ENCODE data around the gene VPS8. TPM values are rescaled to one million over a fixed set of nuclear protein-coding genes. Genes with fewer than 3 reads are reported as not detected.

VPS8 gene
- total and polyA plus RNA-seq, 2 donors (not counting 1 experiment from before 2014, with no cell fraction given), result 24.9 to 99.4 TPM

DNA sequence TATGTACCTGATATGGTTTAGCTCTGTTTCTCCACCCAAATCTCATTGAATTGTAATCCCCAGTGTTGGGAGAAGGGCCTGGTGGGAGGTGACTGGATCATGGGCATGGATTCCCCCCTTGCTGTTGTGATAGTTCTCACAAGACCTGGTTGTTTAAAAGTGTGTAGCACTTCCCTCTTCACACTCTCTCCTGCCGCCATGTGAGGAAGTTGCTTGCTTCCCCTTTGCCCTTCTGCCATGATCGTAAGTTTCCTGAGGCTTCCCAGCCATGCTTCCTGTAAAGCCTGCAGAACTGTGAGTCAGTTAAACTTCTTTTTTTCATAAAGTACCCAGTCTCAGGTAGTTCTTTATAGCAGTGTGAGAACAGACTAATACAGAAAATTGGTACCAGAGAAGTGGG lies 247.8 kb downstream of the VPS8 start:
- H3K4me1 ChIP-seq (ENCODE audit: control insufficient read depth, extremely low read depth, insufficient read depth, low read length), result no peaks in the 10 kb centered on the region
- H4K20me1 ChIP-seq (ENCODE audit: control insufficient read depth, extremely low read depth, insufficient read depth, low read length), result no peaks in the 10 kb centered on the region
- H3K27me3 ChIP-seq (ENCODE audit: control insufficient read depth, insufficient read depth, low read length), result no peaks in the 10 kb centered on the region
- H3K9ac ChIP-seq (ENCODE audit: insufficient read depth, low read length), result no peak overlapping the region
- H3K4me2 ChIP-seq (ENCODE audit: extremely low read depth, insufficient read depth, low read length), result no peak overlapping the region
- no peak overlapping the region for H3K27ac ChIP-seq (ENCODE audit: insufficient read depth, low read length)
- no peak overlapping the region for H3K4me3 ChIP-seq (replicated peaks in 1 of 4; ENCODE audit: control extremely low read depth in 1 of 4, insufficient read depth in 1 of 4, low read depth in 3 of 4, low read length in 4 of 4)
- H3K9me3 ChIP-seq (ENCODE audit: control insufficient read depth, insufficient read depth, low read depth, low read length), result no peaks in the 10 kb centered on the region
- no peak for DNase-seq (ENCODE audit: low read depth in 2 of 2)
- H2AFZ ChIP-seq (ENCODE audit: low read length), result no peak overlapping the region
- TF ChIP-seq EZH2 (IDR thresholded peaks at IDR 0.05; ENCODE audit: low read length, missing control alignments), result no peak
- TF ChIP-seq, protein P1, sequence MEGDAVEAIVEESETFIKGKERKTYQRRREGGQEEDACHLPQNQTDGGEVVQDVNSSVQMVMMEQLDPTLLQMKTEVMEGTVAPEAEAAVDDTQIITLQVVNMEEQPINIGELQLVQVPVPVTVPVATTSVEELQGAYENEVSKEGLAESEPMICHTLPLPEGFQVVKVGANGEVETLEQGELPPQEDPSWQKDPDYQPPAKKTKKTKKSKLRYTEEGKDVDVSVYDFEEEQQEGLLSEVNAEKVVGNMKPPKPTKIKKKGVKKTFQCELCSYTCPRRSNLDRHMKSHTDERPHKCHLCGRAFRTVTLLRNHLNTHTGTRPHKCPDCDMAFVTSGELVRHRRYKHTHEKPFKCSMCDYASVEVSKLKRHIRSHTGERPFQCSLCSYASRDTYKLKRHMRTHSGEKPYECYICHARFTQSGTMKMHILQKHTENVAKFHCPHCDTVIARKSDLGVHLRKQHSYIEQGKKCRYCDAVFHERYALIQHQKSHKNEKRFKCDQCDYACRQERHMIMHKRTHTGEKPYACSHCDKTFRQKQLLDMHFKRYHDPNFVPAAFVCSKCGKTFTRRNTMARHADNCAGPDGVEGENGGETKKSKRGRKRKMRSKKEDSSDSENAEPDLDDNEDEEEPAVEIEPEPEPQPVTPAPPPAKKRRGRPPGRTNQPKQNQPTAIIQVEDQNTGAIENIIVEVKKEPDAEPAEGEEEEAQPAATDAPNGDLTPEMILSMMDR (conservative IDR thresholded peaks at IDR 0.05 in 1 of 2, IDR thresholded peaks at IDR 0.05 in 1 of 2; ENCODE audit: low read depth in 1 of 2, low read length in 2 of 2), result no peak
- no peaks in the 10 kb centered on the region for H3K79me2 ChIP-seq (ENCODE audit: control insufficient read depth, insufficient read depth, low read length)
- H3K36me3 ChIP-seq (ENCODE audit: control insufficient read depth, insufficient read depth, low read length), result no peaks in the 10 kb centered on the region

DNA sequence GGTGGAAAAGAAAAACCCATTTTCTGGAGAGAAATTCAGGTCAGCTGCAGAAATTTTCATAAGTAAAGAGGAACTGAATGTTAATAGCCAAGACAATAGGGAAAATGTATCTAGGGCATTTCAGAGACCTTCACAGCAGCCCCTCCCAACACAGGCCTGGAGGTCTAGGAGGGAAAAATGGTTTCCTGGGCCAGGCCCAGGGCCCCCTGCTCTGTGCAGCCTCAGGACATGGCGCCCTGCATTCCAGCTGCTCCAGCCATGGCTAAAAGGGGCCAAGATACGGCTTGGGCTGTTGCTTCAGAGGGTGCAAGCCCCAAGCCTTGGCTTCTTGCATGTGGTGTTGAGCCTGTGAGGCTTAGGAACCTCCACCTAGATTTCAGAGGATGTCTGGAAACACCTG lies 248.7 kb downstream of the VPS8 start:
- Histone ChIP-seq H3K9ac (ENCODE audit: insufficient read depth, low read length) (no peak overlapping the region), H4K20me1 (ENCODE audit: control insufficient read depth, extremely low read depth, insufficient read depth, low read length) (no peaks in the 10 kb centered on the region), H3K36me3 (ENCODE audit: control insufficient read depth, insufficient read depth, low read length) (no peaks in the 10 kb centered on the region), H2AFZ (ENCODE audit: low read length) (no peak overlapping the region), H3K27me3 (ENCODE audit: control insufficient read depth, insufficient read depth, low read length) (no peaks in the 10 kb centered on the region), H3K79me2 (ENCODE audit: control insufficient read depth, insufficient read depth, low read length) (no peaks in the 10 kb centered on the region), H3K4me3 (replicated peaks in 1 of 4; ENCODE audit: control extremely low read depth in 1 of 4, insufficient read depth in 1 of 4, low read depth in 3 of 4, low read length in 4 of 4) (no peak overlapping the region), H3K27ac (ENCODE audit: insufficient read depth, low read length) (no peak overlapping the region), H3K4me1 (ENCODE audit: control insufficient read depth, extremely low read depth, insufficient read depth, low read length) (no peaks in the 10 kb centered on the region), H3K9me3 (ENCODE audit: control insufficient read depth, insufficient read depth, low read depth, low read length) (no peaks in the 10 kb centered on the region), H3K4me2 (ENCODE audit: extremely low read depth, insufficient read depth, low read length) (no peak overlapping the region)
- no peak for TF ChIP-seq EZH2 (IDR thresholded peaks at IDR 0.05; ENCODE audit: low read length, missing control alignments)
- TF ChIP-seq, protein P1 (conservative IDR thresholded peaks at IDR 0.05 in 1 of 2, IDR thresholded peaks at IDR 0.05 in 1 of 2; ENCODE audit: low read depth in 1 of 2, low read length in 2 of 2), result no peak
- DNase-seq (ENCODE audit: low read depth in 2 of 2), result no peak

DNA sequence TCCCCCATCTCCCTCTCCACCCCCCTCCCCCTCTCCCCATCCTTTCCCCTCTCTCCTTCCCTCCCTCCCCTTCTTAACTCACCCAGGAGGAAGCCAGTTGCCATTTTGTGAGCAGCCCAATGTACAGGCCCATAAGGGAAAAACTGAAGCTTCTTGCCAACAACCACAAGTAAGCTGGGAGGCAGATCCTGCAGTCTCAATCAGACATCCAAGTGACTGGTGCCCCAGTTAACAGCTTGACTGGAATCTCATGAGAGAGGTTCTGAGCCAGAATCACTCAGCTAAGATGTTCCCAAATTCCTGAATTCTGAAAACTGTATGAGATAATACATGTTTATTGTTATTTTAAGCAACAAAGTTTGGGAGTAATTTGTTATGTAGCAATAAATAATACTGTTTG lies 250.2 kb downstream of the VPS8 start:
- no peaks in the 10 kb centered on the region for H3K4me1 ChIP-seq (ENCODE audit: control insufficient read depth, extremely low read depth, insufficient read depth, low read length)
- no peaks in the 10 kb centered on the region for H4K20me1 ChIP-seq (ENCODE audit: control insufficient read depth, extremely low read depth, insufficient read depth, low read length)
- no peaks in the 10 kb centered on the region for H3K27me3 ChIP-seq (ENCODE audit: control insufficient read depth, insufficient read depth, low read length)
- H2AFZ ChIP-seq (ENCODE audit: low read length), result no peak overlapping the region
- H3K27ac ChIP-seq (ENCODE audit: insufficient read depth, low read length), result no peak overlapping the region
- no peak overlapping the region for H3K4me2 ChIP-seq (ENCODE audit: extremely low read depth, insufficient read depth, low read length)
- TF ChIP-seq, protein P1 (conservative IDR thresholded peaks at IDR 0.05 in 1 of 2, IDR thresholded peaks at IDR 0.05 in 1 of 2; ENCODE audit: low read depth in 1 of 2, low read length in 2 of 2), result no peak
- no peak for TF ChIP-seq EZH2 (IDR thresholded peaks at IDR 0.05; ENCODE audit: low read length, missing control alignments)
- no peaks in the 10 kb centered on the region for H3K36me3 ChIP-seq (ENCODE audit: control insufficient read depth, insufficient read depth, low read length)
- H3K4me3 ChIP-seq (replicated peaks in 1 of 4; ENCODE audit: control extremely low read depth in 1 of 4, insufficient read depth in 1 of 4, low read depth in 3 of 4, low read length in 4 of 4), result no peak overlapping the region
- H3K9ac ChIP-seq (ENCODE audit: insufficient read depth, low read length), result no peak overlapping the region
- DNase-seq (ENCODE audit: low read depth in 2 of 2), result no peak
- H3K79me2 ChIP-seq (ENCODE audit: control insufficient read depth, insufficient read depth, low read length), result no peaks in the 10 kb centered on the region
- no peaks in the 10 kb centered on the region for H3K9me3 ChIP-seq (ENCODE audit: control insufficient read depth, insufficient read depth, low read depth, low read length)
